ENCODE data around the gene COX14.

DNA sequence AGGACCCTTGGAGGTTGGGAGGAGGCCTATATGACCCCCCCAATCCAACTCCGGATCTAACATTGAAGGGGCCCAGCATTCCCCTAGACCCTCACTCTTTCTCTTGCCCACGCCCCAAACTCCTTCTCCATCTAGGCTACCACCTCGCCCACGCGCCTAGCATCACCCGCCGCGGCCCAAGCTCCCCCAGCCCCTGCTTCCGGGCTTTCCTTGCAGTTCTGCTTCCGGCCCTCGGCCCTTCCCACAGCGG, 54.7 kb downstream of the COX14 start:
- no peak for TF ChIP-seq CTCF (conservative IDR thresholded peaks at IDR 0.05; ENCODE audit: low read length)
- no peak for TF ChIP-seq EZH2phosphoT487 (IDR thresholded peaks at IDR 0.05; ENCODE audit: borderline replicate concordance)
